Liver (tissue), 9 donors: ENCODE measurements around the gene P2RY8. TPM values are rescaled to one million over a fixed set of nuclear protein-coding genes. Genes with fewer than 3 reads are reported as not detected.

Source experiments
- DNase-seq: peaks from one replicate; pipeline ENCODE4 v3.0.0-alpha.2; 2017; ENCODE audit warnings: low spot score
- H3K27ac ChIP-seq, 2 donors: one replicate each; pipeline ENCODE4 v1.7.0; 2013; ENCODE audit warnings: inconsistent platforms in 2 of 2, low read length in 2 of 2, control low read depth in 1 of 2, low read depth in 1 of 2, mild to moderate bottlenecking in 1 of 2
- H3K27me3 ChIP-seq, 4 donors: one replicate each; pipeline versions ENCODE4 v1.6.1 to v1.7.0; 2013; ENCODE audit warnings: low read length in 3 of 4, inconsistent platforms in 1 of 4, mild to moderate bottlenecking in 1 of 4, moderate library complexity in 1 of 4; ENCODE audit not compliant: control insufficient read depth in 4 of 4, insufficient read depth in 4 of 4
- H3K36me3 ChIP-seq, 4 donors: one replicate each; pipeline versions ENCODE4 v1.6.1 to v1.7.0; 2013; ENCODE audit warnings: low read length in 3 of 4, mild to moderate bottlenecking in 3 of 4, low read depth in 1 of 4, moderate library complexity in 1 of 4; ENCODE audit not compliant: control insufficient read depth in 4 of 4, insufficient read depth in 3 of 4
- H3K4me1 ChIP-seq, 4 donors: one replicate each; pipeline versions ENCODE4 v1.6.1 to v1.7.0; 2013; ENCODE audit warnings: low read length in 3 of 4, mild to moderate bottlenecking in 3 of 4, moderate library complexity in 1 of 4; ENCODE audit not compliant: control insufficient read depth in 4 of 4, insufficient read depth in 4 of 4
- H3K4me3 ChIP-seq, 3 donors: one replicate each; pipeline versions ENCODE4 v1.6.1 to v1.7.0; 2013; ENCODE audit warnings: low read length in 3 of 3, control low read depth in 1 of 3, low read depth in 1 of 3, mild to moderate bottlenecking in 1 of 3
- H3K9ac ChIP-seq, 2 donors: one replicate each; pipeline ENCODE4 v1.7.0; 2013; ENCODE audit warnings: low read length in 2 of 2, mild to moderate bottlenecking in 2 of 2, moderate library complexity in 2 of 2, control low read depth in 1 of 2, low read depth in 1 of 2
- H3K9me3 ChIP-seq, 4 donors: one replicate each; pipeline versions ENCODE4 v1.6.1 to v1.7.0; 2013; ENCODE audit warnings: low read length in 3 of 4; ENCODE audit not compliant: control insufficient read depth in 4 of 4
- EGR1 ChIP-seq, 2 donors: IDR thresholded peaks; 2 replicates each; pipeline ENCODE4 v1.6.1; 2016 to 2018; ENCODE audit warnings: antibody characterized with exemption in 2 of 2, low read depth in 2 of 2
- FOXA1 ChIP-seq: IDR thresholded peaks from 2 replicates; pipeline ENCODE4 v1.6.1; 2016; ENCODE audit warnings: antibody characterized with exemption
- GABPA ChIP-seq, 2 donors: IDR thresholded peaks in 1 of 2; conservative IDR thresholded peaks in 1 of 2; 2 replicates each; pipeline ENCODE4 v1.6.1; 2016; ENCODE audit warnings: antibody characterized with exemption in 2 of 2, mild to moderate bottlenecking in 1 of 2, moderate library complexity in 1 of 2
- HNF4A ChIP-seq, 2 donors: conservative IDR thresholded peaks; 2 replicates each; pipeline ENCODE4 v1.6.1; 2016; ENCODE audit warnings: antibody characterized with exemption in 2 of 2, mild to moderate bottlenecking in 2 of 2
- HNF4G ChIP-seq: IDR thresholded peaks from 2 replicates; pipeline ENCODE4 v1.6.1; 2016; ENCODE audit warnings: antibody characterized with exemption
- JUND ChIP-seq, 2 donors: IDR thresholded peaks; 2 replicates each; pipeline ENCODE4 v1.6.1; 2016; ENCODE audit warnings: antibody characterized with exemption in 2 of 2
- NR2F2 ChIP-seq: IDR thresholded peaks from 2 replicates; pipeline ENCODE4 v1.6.1; 2016; ENCODE audit warnings: antibody characterized with exemption
- RAD21 ChIP-seq, 2 donors: IDR thresholded peaks; 2 replicates each; pipeline ENCODE4 v1.6.1; 2016; ENCODE audit warnings: antibody characterized with exemption in 2 of 2, mild to moderate bottlenecking in 2 of 2
- RXRA ChIP-seq, 2 donors: IDR thresholded peaks; 2 replicates each; pipeline ENCODE4 v1.6.1; 2017 to 2018; ENCODE audit warnings: antibody characterized with exemption in 2 of 2, mild to moderate bottlenecking in 1 of 2
- SP1 ChIP-seq: IDR thresholded peaks from 2 replicates; pipeline ENCODE4 v1.6.1; 2018; ENCODE audit warnings: antibody characterized with exemption, mild to moderate bottlenecking
- TAF1 ChIP-seq: conservative IDR thresholded peaks from 2 replicates; pipeline ENCODE4 v1.6.1; 2016; ENCODE audit warnings: antibody characterized with exemption, mild to moderate bottlenecking
- YY1 ChIP-seq: IDR thresholded peaks from 2 replicates; pipeline ENCODE4 v1.6.1; 2016; ENCODE audit warnings: antibody characterized with exemption, mild to moderate bottlenecking
- WGBS: extraction: QIAGEN DNeasy Blood & Tissue Kit; methylation state at CpG from one replicate; pipeline ENCODE4 v1.1.7; 2013; 5-methylcytosine and 5-hydroxymethylcytosine counted together
- polyA plus RNA-seq, 2 donors: library from polyadenylated mRNA; stranded (reverse) in 1 of 2; unstranded in 1 of 2; fragments of 200-250 nt in 1 of 2; fragments of >200 nt in 1 of 2; fragmentation: Nextera tagmentation in 1 of 2; extraction: Ambion mirVana in 1 of 2; gene quantifications; one replicate each; pipeline versions ENCODE4 v1.2.1 to v1.2.3, GENCODE V29; 2013 to 2015
- total RNA-seq, 2 donors: library from RNA; depleted of rRNA; stranded (reverse); fragments of >200 nt; gene quantifications; one replicate each; pipeline ENCODE4 v1.2.3, GENCODE V29; 2014
- TF ChIP-seq, protein P1 (sequence below): fragments of 150-350 bp; IDR thresholded peaks from 2 replicates; pipeline ENCODE4 v1.5.1; 2017; ENCODE audit warnings: improper control_type of control experiment, low read depth, low read length; ENCODE audit not compliant: missing input control
- TF ChIP-seq, protein P2 (sequence below): IDR thresholded peaks from 2 replicates; pipeline ENCODE4 v1.6.1; 2016; ENCODE audit warnings: antibody characterized with exemption
- TF ChIP-seq, protein P3 (sequence below): IDR thresholded peaks from 2 replicates; pipeline ENCODE4 v1.6.1; 2016; ENCODE audit warnings: antibody characterized with exemption
- TF ChIP-seq, protein P4 (sequence below): IDR thresholded peaks from 2 replicates; pipeline ENCODE4 v1.6.1; 2016; ENCODE audit warnings: antibody characterized with exemption
- TF ChIP-seq, protein P5 (sequence below): IDR thresholded peaks from 2 replicates; pipeline ENCODE4 v1.6.1; 2016; ENCODE audit warnings: antibody characterized with exemption, mild to moderate bottlenecking
- donor health status: healthy.
- donor health status: healthy.
- donor health status: healthy.
- donor health status: healthy.
- donor health status: healthy.

P2RY8 gene
- total and polyA plus RNA-seq, 4 donors: 0.24 to 4.4 (median 0.59) TPM

DNA sequence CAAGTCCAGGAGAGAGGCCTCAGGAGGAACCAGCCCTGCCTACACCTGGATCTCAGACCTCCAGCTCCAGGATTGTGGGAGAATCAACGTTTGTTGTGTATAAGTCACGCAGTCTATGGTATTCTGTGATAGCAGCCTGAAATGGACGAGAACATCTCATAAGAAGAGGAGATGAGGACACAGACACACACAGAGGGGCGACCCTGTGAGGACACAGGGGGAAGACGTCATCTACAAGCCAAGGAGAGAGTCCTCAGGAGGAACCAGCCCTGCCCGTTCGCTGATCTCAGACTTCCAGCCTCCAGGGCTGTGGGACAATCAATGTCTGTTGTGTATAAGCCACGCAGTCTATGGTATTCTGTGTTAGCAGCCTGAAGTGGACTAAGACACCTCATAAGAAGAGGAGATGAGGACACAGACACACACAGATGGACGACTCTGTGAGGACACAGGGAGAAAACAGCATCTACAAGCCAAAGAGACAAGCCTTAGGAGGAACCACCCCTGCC is 20.3 kb downstream of the P2RY8 start:
- Histone ChIP-seq H3K27me3 (no peaks in the 10 kb centered on the region), H3K27ac (no peak overlapping the region), H3K4me1 (no peaks in the 10 kb centered on the region), H3K4me3 (no peak overlapping the region), H3K9me3 (no peaks in the 10 kb centered on the region), H3K9ac (no peak overlapping the region), H3K36me3 (no peaks in the 10 kb centered on the region)
- TF ChIP-seq SP1 (no peak), TAF1 (no peak), FOXA1 (no peak), EGR1 (IDR thresholded peaks at IDR 0.05; ENCODE audit: low read depth in 2 of 2) (no peak), NR2F2 (no peak), RAD21 (IDR thresholded peaks at IDR 0.05) (no peak), HNF4G (no peak), YY1 (no peak), RXRA (IDR thresholded peaks at IDR 0.05) (no peak), GABPA (IDR thresholded peaks at IDR 0.05 in 1 of 2, conservative IDR thresholded peaks at IDR 0.05 in 1 of 2) (no peak), HNF4A (conservative IDR thresholded peaks at IDR 0.05) (no peak)
- TF ChIP-seq, protein P1, sequence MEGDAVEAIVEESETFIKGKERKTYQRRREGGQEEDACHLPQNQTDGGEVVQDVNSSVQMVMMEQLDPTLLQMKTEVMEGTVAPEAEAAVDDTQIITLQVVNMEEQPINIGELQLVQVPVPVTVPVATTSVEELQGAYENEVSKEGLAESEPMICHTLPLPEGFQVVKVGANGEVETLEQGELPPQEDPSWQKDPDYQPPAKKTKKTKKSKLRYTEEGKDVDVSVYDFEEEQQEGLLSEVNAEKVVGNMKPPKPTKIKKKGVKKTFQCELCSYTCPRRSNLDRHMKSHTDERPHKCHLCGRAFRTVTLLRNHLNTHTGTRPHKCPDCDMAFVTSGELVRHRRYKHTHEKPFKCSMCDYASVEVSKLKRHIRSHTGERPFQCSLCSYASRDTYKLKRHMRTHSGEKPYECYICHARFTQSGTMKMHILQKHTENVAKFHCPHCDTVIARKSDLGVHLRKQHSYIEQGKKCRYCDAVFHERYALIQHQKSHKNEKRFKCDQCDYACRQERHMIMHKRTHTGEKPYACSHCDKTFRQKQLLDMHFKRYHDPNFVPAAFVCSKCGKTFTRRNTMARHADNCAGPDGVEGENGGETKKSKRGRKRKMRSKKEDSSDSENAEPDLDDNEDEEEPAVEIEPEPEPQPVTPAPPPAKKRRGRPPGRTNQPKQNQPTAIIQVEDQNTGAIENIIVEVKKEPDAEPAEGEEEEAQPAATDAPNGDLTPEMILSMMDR: no peak
- TF ChIP-seq, protein P2, sequence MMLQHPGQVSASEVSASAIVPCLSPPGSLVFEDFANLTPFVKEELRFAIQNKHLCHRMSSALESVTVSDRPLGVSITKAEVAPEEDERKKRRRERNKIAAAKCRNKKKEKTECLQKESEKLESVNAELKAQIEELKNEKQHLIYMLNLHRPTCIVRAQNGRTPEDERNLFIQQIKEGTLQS: no peak
- TF ChIP-seq, protein P3, sequence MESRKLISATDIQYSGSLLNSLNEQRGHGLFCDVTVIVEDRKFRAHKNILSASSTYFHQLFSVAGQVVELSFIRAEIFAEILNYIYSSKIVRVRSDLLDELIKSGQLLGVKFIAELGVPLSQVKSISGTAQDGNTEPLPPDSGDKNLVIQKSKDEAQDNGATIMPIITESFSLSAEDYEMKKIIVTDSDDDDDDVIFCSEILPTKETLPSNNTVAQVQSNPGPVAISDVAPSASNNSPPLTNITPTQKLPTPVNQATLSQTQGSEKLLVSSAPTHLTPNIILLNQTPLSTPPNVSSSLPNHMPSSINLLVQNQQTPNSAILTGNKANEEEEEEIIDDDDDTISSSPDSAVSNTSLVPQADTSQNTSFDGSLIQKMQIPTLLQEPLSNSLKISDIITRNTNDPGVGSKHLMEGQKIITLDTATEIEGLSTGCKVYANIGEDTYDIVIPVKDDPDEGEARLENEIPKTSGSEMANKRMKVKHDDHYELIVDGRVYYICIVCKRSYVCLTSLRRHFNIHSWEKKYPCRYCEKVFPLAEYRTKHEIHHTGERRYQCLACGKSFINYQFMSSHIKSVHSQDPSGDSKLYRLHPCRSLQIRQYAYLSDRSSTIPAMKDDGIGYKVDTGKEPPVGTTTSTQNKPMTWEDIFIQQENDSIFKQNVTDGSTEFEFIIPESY: no peak
- TF ChIP-seq, protein P4, sequence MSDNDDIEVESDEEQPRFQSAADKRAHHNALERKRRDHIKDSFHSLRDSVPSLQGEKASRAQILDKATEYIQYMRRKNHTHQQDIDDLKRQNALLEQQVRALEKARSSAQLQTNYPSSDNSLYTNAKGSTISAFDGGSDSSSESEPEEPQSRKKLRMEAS: no peak
- TF ChIP-seq, protein P5, sequence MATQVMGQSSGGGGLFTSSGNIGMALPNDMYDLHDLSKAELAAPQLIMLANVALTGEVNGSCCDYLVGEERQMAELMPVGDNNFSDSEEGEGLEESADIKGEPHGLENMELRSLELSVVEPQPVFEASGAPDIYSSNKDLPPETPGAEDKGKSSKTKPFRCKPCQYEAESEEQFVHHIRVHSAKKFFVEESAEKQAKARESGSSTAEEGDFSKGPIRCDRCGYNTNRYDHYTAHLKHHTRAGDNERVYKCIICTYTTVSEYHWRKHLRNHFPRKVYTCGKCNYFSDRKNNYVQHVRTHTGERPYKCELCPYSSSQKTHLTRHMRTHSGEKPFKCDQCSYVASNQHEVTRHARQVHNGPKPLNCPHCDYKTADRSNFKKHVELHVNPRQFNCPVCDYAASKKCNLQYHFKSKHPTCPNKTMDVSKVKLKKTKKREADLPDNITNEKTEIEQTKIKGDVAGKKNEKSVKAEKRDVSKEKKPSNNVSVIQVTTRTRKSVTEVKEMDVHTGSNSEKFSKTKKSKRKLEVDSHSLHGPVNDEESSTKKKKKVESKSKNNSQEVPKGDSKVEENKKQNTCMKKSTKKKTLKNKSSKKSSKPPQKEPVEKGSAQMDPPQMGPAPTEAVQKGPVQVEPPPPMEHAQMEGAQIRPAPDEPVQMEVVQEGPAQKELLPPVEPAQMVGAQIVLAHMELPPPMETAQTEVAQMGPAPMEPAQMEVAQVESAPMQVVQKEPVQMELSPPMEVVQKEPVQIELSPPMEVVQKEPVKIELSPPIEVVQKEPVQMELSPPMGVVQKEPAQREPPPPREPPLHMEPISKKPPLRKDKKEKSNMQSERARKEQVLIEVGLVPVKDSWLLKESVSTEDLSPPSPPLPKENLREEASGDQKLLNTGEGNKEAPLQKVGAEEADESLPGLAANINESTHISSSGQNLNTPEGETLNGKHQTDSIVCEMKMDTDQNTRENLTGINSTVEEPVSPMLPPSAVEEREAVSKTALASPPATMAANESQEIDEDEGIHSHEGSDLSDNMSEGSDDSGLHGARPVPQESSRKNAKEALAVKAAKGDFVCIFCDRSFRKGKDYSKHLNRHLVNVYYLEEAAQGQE: no peak
- 66% methylated on average over 9 of the region's 9 CpGs for WGBS
- DNase-seq: no peak

DNA sequence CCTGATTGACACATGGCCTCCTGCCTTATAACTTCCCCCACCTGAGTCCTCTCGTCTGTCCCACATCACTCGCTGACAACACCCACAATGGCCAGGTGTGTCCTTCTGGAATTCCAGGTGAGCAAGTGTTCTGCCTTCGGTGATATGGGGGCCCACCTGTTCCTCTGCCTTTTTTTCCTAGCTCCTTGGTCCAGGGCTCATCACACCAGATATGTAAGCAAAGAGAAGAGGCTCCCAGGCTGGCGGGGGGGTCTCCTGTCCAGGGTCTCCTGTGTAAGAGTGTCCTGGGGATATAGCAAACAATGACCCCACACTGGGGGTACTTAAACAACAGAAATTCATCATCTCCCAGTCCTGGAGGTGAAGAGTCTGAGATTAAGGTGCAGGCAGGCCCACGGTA is 25.2 kb downstream of the P2RY8 start:
- 85% methylated on average over 5 of the region's 5 CpGs for WGBS
- Histone ChIP-seq H3K9me3 (no peaks in the 10 kb centered on the region), H3K27ac (no peak overlapping the region), H3K36me3 (no peaks in the 10 kb centered on the region), H3K4me3 (no peak overlapping the region), H3K27me3 (no peaks in the 10 kb centered on the region), H3K9ac (no peak overlapping the region), H3K4me1 (peaks cover 0 to 2% (median 0%) of the 10 kb centered on the region in 4 donors)
- DNase-seq: no peak
- TF ChIP-seq SP1 (no peak), HNF4G (no peak), NR2F2 (no peak), JUND (IDR thresholded peaks at IDR 0.05) (no peak), RXRA (IDR thresholded peaks at IDR 0.05) (no peak), HNF4A (conservative IDR thresholded peaks at IDR 0.05) (no peak), GABPA (IDR thresholded peaks at IDR 0.05 in 1 of 2, conservative IDR thresholded peaks at IDR 0.05 in 1 of 2) (no peak), FOXA1 (no peak), RAD21 (IDR thresholded peaks at IDR 0.05) (no peak)
- TF ChIP-seq, protein P1: no peak
- TF ChIP-seq, protein P4: no peak
- TF ChIP-seq, protein P5: no peak
